Ovary (tissue), 3 donors: ENCODE measurements around the gene ANKLE2.

Experiments
- CTCF ChIP-seq, 3 donors: fragments of 450-650 bp in 2 of 3; fragments of 200-600 bp in 1 of 3; IDR thresholded peaks; one replicate each; pipeline versions ENCODE4 v1.5.1 to v1.8.0; 2016 to 2022; ENCODE audit warnings: antibody characterized with exemption in 3 of 3, mild to moderate bottlenecking in 1 of 3
- POLR2A ChIP-seq: fragments of 450-650 bp; IDR thresholded peaks from one replicate; pipeline ENCODE4 v1.6.1; 2017; ENCODE audit warnings: antibody characterized with exemption, mild to moderate bottlenecking, moderate library complexity
- donor health status: DM: no; HTN: no; CAD: no.

DNA sequence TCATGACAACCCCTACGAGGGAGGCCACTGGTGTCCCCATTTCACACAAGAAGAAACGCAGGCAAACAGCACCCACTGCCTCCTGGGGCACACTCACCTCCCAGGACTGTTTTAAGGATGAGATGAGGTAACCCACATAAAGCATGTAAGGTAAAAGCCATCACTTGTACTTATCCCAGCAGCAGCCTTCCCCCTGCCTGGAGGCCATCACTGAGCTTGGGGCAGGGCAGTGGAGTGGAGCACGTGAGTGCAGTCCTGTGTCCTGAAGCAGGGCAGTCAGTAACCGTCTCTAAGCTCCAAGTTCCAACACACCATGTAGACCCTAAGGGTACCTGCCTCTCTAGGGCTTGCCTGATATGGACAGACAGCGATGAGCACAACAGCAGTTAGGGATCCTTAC is 76.2 kb downstream of the ANKLE2 start:
- TF ChIP-seq POLR2A (no peak), CTCF (IDR thresholded peaks at IDR 0.05) (no peak)
